ENCODE results near the gene VAT1L.

The VAT1L gene

GRCh38 chr16:77749415-77749814 lies 38.9 kb upstream of the VAT1L start:
- H3K4me3 ChIP-seq (ENCODE audit: low read depth, low read length), result no peak overlapping the region
- no peak for TF ChIP-seq CTCF (IDR thresholded peaks at IDR 0.05; ENCODE audit: borderline replicate concordance, insufficient read depth, low read depth, low read length)

GRCh38 chr16:77758046-77758445 lies 30.3 kb upstream of the VAT1L start:
- no peak for TF ChIP-seq CTCF (IDR thresholded peaks at IDR 0.05; ENCODE audit: borderline replicate concordance, insufficient read depth, low read depth, low read length)
- H3K4me3 ChIP-seq (ENCODE audit: low read depth, low read length), result no peak overlapping the region

- no peak for TF ChIP-seq CTCF (IDR thresholded peaks at IDR 0.05; ENCODE audit: borderline replicate concordance, insufficient read depth, low read depth, low read length)
- H3K4me3 ChIP-seq (ENCODE audit: low read depth, low read length), result no peak overlapping the region
Observed at GRCh38 chr16:77758508-77758907, 29.9 kb upstream of the VAT1L start.

GRCh38 chr16:77759201-77759600 lies 29.2 kb upstream of the VAT1L start:
- no peak overlapping the region for H3K4me3 ChIP-seq (ENCODE audit: low read depth, low read length)
- no peak for TF ChIP-seq CTCF (IDR thresholded peaks at IDR 0.05; ENCODE audit: borderline replicate concordance, insufficient read depth, low read depth, low read length)

GRCh38 chr16:77759821-77760220 lies 28.5 kb upstream of the VAT1L start:
- no peak for TF ChIP-seq CTCF (IDR thresholded peaks at IDR 0.05; ENCODE audit: borderline replicate concordance, insufficient read depth, low read depth, low read length)
- no peak overlapping the region for H3K4me3 ChIP-seq (ENCODE audit: low read depth, low read length)

- H3K4me3 ChIP-seq (ENCODE audit: low read depth, low read length), result no peak overlapping the region
- TF ChIP-seq CTCF (IDR thresholded peaks at IDR 0.05; ENCODE audit: borderline replicate concordance, insufficient read depth, low read depth, low read length), result no peak
Observed at GRCh38 chr16:77760800-77761199, 27.6 kb upstream of the VAT1L start.

GRCh38 chr16:77761204-77761603 lies 27.2 kb upstream of the VAT1L start:
- no peak for TF ChIP-seq CTCF (IDR thresholded peaks at IDR 0.05; ENCODE audit: borderline replicate concordance, insufficient read depth, low read depth, low read length)
- H3K4me3 ChIP-seq (ENCODE audit: low read depth, low read length), result no peak overlapping the region

Data from GM12875 (cell line).